ENCODE measurements around the gene PARP6. TPM values are rescaled to one million over a fixed set of nuclear protein-coding genes. Genes with fewer than 3 reads are reported as not detected.
"Not testable (repeated sequence)": the region's sequence is repeated elsewhere in the genome, so short reads cannot be mapped to it uniquely, and the experiment has no call there.

Gene PARP6
- total and polyA plus RNA-seq, 3 experiments from 2014 or later, result 30.0 to 63.9 (median 59.4) TPM

GRCh38 chr15:72275635-72276325 is 3.4 kb upstream of the PARP6 start:
- POLR2A ChIA-PET; H3K27me3 ChIP-seq (ENCODE audit: insufficient read depth, low read length, poor library complexity, severe bottlenecking): not testable (repeated sequence)
- H3K4me1 Mint-ChIP-seq, result peaks cover 26 to 33% (median 32%) of the 10 kb centered on the region in 3 donors

DNA sequence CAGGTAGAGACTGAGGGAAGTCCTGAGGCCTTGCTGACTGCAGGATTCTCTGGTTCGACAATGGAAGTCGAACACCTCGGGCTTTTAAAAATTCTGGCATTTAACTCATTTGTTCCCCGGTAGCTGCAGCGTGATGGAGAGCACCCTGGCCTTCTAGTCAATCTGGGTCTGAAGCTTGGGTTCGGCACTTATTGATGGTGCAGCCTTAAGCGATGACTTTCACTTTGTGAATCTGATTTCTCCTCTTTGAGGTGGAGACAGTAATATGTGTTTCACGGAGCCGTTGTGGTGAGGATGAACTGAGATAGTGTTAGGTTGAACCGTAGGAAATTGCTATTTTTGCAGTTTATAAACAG is 621 bp upstream of the PARP6 start:
- H3K9me3 ChIP-seq (ENCODE audit: low read length), result no peaks in the 10 kb centered on the region
- ChIA-PET CTCF (interaction anchor here (0.6 to 2.3 kb wide), 13 partner anchors 9 to 75 kb away, joined by 3 to 19 read pairs (median 5); partner anchors contain the start of gene GRAMD2A), POLR2A (interaction anchor here (0.7 to 0.9 kb wide), 2 partner anchors 42 to 103 kb away, joined by 3 to 9 read pairs; partner anchors contain the start of gene PKM)
- Mint-ChIP-seq H3K4me3 (peak overlapping the region; percentile 87 to 96 (median 90)), H3K27ac (peak overlapping the region; percentile 86 to 98 (median 94)), H3K4me1 (peaks cover 38 to 50% (median 48%) of the 10 kb centered on the region in 3 donors), H3K36me3 (peaks cover 0 to 22% (median 2%) of the 10 kb centered on the region in 3 donors), H3K27me3 (no peaks in the 10 kb centered on the region), H3K9me3 (no peaks in the 10 kb centered on the region)
- H3K27ac ChIP-seq (ENCODE audit: low read depth, low read length), result peak overlapping the region; percentile 52
- no peak for DNase-seq
- no peaks in the 10 kb centered on the region for H3K27me3 ChIP-seq (ENCODE audit: insufficient read depth, low read length, poor library complexity, severe bottlenecking)
- H3K4me1 ChIP-seq (ENCODE audit: insufficient read depth, low read length), result peaks cover 33% of the 10 kb centered on the region
- H3K4me3 ChIP-seq (ENCODE audit: low read length), result peak overlapping the region; percentile 75
- H3K36me3 ChIP-seq (ENCODE audit: insufficient read depth, low read length), result peaks cover 5% of the 10 kb centered on the region

More at GRCh38 chr15:72275635-72276325, 3.4 kb upstream of the PARP6 start:
- H3K27ac ChIP-seq (ENCODE audit: low read depth, low read length); H3K9me3 ChIP-seq (ENCODE audit: low read length); H3K9me3 Mint-ChIP-seq; H3K4me3 ChIP-seq (ENCODE audit: low read length); H3K27me3 Mint-ChIP-seq; DNase-seq; H3K36me3 ChIP-seq (ENCODE audit: insufficient read depth, low read length); H3K36me3 Mint-ChIP-seq: not testable (repeated sequence)
- peak overlapping the region in 1 of 7 donors; percentile 75 for H3K4me3 Mint-ChIP-seq
- H3K27ac Mint-ChIP-seq, result peak overlapping the region in 3 of 8 donors; percentile 16 to 28 (median 24)
- H3K4me1 ChIP-seq (ENCODE audit: insufficient read depth, low read length), result peaks cover 29% of the 10 kb centered on the region
- CTCF ChIA-PET, result interaction anchor here (1.6 kb wide), 1 partner anchor 76 kb away, joined by 5 read pairs; no protein-coding TSS in a partner anchor

GRCh38 chr15:72271895-72272212 is 500 bp downstream of the PARP6 start:
- peak overlapping the region; percentile 86 to 91 (median 90) for H3K4me3 Mint-ChIP-seq
- H3K4me1 Mint-ChIP-seq, result peaks cover 38 to 50% (median 48%) of the 10 kb centered on the region in 3 donors
- Histone ChIP-seq H3K9me3 (ENCODE audit: low read length) (no peaks in the 10 kb centered on the region), H3K4me3 (ENCODE audit: low read length) (peak overlapping the region; percentile 69), H3K27me3 (ENCODE audit: insufficient read depth, low read length, poor library complexity, severe bottlenecking) (no peaks in the 10 kb centered on the region), H3K36me3 (ENCODE audit: insufficient read depth, low read length) (peaks cover 12% of the 10 kb centered on the region), H3K27ac (ENCODE audit: low read depth, low read length) (peak overlapping the region; percentile 84), H3K4me1 (ENCODE audit: insufficient read depth, low read length) (peaks cover 33% of the 10 kb centered on the region)
- ChIA-PET CTCF (interaction anchor here (0.9 to 1.1 kb wide), 2 partner anchors 41 to 50 kb away, joined by 3 read pairs; partner anchors contain the start of gene PKM), POLR2A (no interaction called here)
- H3K9me3 Mint-ChIP-seq, result no peaks in the 10 kb centered on the region
- DNase-seq, result peak in 1 of 5 donors; percentile 12
- peaks cover 0 to 32% (median 2%) of the 10 kb centered on the region in 3 donors for H3K36me3 Mint-ChIP-seq
- no peaks in the 10 kb centered on the region for H3K27me3 Mint-ChIP-seq
- H3K27ac Mint-ChIP-seq, result peak overlapping the region; percentile 83 to 96 (median 91)

DNA sequence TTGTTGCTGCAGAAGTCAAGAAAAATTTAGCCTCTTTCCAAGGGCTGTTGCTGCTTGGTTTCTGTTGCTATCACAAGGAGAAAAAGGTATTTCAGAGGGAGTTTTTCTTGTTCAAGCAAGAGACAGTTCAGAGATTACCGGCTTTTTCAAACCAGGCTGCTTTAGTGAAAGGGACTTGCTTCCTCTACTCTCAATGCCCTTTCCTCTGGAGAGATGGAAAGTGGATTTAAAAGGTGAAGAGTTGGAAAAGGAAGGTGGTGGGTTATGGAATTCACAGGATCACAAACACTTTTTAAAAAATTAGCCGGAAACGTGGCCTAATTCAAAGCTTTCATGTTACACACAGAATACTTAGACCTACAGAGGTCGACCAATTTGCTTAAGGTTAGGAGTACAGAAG is 1.1 kb downstream of the PARP6 start:
- Mint-ChIP-seq H3K27me3 (no peaks in the 10 kb centered on the region), H3K4me1 (peaks cover 38 to 50% (median 48%) of the 10 kb centered on the region in 3 donors), H3K4me3 (peak overlapping the region; percentile 86 to 91 (median 90)), H3K36me3 (peaks cover 0 to 38% (median 2%) of the 10 kb centered on the region in 3 donors), H3K27ac (peak overlapping the region; percentile 29 to 96 (median 91)), H3K9me3 (no peaks in the 10 kb centered on the region)
- DNase-seq, result no peak
- Histone ChIP-seq H3K36me3 (ENCODE audit: insufficient read depth, low read length) (peaks cover 16% of the 10 kb centered on the region), H3K27ac (ENCODE audit: low read depth, low read length) (no peak overlapping the region), H3K4me3 (ENCODE audit: low read length) (peak overlapping the region; percentile 69), H3K9me3 (ENCODE audit: low read length) (no peaks in the 10 kb centered on the region), H3K4me1 (ENCODE audit: insufficient read depth, low read length) (peaks cover 33% of the 10 kb centered on the region), H3K27me3 (ENCODE audit: insufficient read depth, low read length, poor library complexity, severe bottlenecking) (no peaks in the 10 kb centered on the region)
- POLR2A ChIA-PET, result no interaction called here
- CTCF ChIA-PET, result interaction anchor here (0.9 to 1.1 kb wide), 3 partner anchors 41 to 49 kb away, joined by 3 read pairs; partner anchors contain the start of gene PKM

DNA sequence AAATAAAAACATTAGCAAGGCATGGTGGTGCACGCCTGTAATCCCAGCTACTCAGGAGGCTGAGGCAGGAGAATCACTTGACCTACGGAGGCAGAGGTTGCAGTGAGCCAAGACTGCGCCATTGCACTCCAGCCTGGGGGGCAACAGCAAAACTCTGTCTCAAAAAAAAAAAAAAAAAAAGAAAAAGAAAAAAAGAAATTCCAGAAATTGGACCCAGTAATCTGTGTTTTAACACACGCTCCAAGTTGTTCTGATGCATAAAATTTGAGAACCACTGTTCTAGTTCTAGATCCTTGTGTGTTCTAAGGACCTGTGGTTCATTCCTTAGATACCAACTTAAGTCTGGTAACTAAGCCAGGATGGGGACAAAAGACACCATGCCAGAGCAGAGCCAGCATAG is 2.6 kb downstream of the PARP6 start:
- Mint-ChIP-seq H3K4me3 (peak overlapping the region in 1 of 7 donors; percentile 91), H3K27me3 (no peaks in the 10 kb centered on the region), H3K36me3 (peaks cover 3 to 53% (median 12%) of the 10 kb centered on the region in 3 donors), H3K4me1 (peaks cover 38 to 50% (median 48%) of the 10 kb centered on the region in 3 donors), H3K27ac (peak overlapping the region in 3 of 8 donors; percentile 8 to 86 (median 70)), H3K9me3 (no peaks in the 10 kb centered on the region)
- no peaks in the 10 kb centered on the region for H3K9me3 ChIP-seq (ENCODE audit: low read length)
- H3K27ac ChIP-seq (ENCODE audit: low read depth, low read length), result no peak overlapping the region
- peaks cover 31% of the 10 kb centered on the region for H3K36me3 ChIP-seq (ENCODE audit: insufficient read depth, low read length)
- ChIA-PET CTCF (no interaction called here), POLR2A (no interaction called here)
- H3K27me3 ChIP-seq (ENCODE audit: insufficient read depth, low read length, poor library complexity, severe bottlenecking), result no peaks in the 10 kb centered on the region
- peaks cover 33% of the 10 kb centered on the region for H3K4me1 ChIP-seq (ENCODE audit: insufficient read depth, low read length)
- H3K4me3 ChIP-seq (ENCODE audit: low read length), result no peak overlapping the region
- no peak for DNase-seq

DNA sequence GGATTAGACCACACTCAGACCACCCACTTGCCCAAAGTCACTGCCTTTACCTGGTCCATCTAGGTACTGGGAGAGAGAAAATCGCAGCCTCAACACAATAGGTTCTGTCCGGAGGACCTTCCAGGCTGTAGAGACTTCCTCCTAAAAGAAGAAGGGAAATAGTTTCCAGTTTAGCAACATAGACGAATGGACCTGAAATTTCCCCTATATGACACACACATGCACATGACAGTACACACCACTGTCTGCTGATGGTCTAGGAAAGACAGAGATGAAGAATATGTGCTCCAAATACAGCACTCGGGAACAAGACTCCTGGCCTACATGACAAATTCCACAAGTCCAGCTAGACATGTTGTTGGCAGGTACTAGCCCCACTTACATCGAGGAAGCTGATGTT is 7.3 kb downstream of the PARP6 start:
- H3K36me3 Mint-ChIP-seq, result peaks cover 14 to 91% (median 45%) of the 10 kb centered on the region in 3 donors
- ChIA-PET POLR2A (interaction anchor here (0.6 kb wide), 1 partner anchor 406 kb away, joined by 3 read pairs; no protein-coding TSS in a partner anchor), CTCF (interaction anchor here (1.1 kb wide), 1 partner anchor 38 kb away, joined by 3 read pairs; no protein-coding TSS in a partner anchor)
- no peak overlapping the region for H3K4me3 Mint-ChIP-seq
- no peaks in the 10 kb centered on the region for H3K9me3 Mint-ChIP-seq
- H3K4me1 Mint-ChIP-seq, result peaks cover 4 to 10% (median 8%) of the 10 kb centered on the region in 3 donors
- no peak overlapping the region for H3K4me3 ChIP-seq (ENCODE audit: low read length)
- H3K27ac ChIP-seq (ENCODE audit: low read depth, low read length), result no peak overlapping the region
- H3K27me3 Mint-ChIP-seq, result no peaks in the 10 kb centered on the region
- H3K4me1 ChIP-seq (ENCODE audit: insufficient read depth, low read length), result no peaks in the 10 kb centered on the region
- no peaks in the 10 kb centered on the region for H3K27me3 ChIP-seq (ENCODE audit: insufficient read depth, low read length, poor library complexity, severe bottlenecking)
- no peak overlapping the region for H3K27ac Mint-ChIP-seq
- peaks cover 74% of the 10 kb centered on the region for H3K36me3 ChIP-seq (ENCODE audit: insufficient read depth, low read length)
- no peak for DNase-seq
- no peaks in the 10 kb centered on the region for H3K9me3 ChIP-seq (ENCODE audit: low read length)

DNA sequence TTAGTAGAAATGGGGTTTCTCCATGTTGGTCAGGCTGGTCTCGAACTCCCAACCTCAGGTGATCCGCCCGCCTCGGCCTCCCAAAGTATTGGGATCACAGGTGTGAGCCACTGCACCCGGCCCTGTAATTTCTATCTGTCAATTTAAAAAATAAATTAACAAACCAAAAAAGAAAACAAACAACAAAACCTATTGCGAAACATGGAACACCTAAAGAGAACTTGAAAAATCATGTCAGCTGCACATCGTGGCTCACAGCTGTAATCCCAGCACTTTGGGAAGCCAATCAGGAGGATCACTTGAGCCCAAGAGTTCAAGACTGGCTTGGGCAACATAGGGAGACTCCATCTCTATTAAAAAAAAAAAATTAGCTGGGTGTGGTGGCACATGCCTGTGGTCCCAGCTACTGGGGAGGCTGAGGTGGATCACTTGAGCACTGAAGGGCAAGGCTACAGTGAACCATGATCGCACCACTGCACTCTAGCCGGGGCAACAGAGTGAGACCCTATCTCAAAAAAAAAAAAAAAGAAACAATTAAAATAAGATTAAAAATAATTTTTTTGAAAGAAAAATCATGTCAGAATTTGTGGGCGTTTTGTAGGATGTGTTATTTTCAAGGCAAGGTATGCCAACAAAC is 19.6 kb downstream of the PARP6 start:
- Histone ChIP-seq H3K27ac (ENCODE audit: low read depth, low read length) (no peak overlapping the region), H3K36me3 (ENCODE audit: insufficient read depth, low read length) (peaks cover 52% of the 10 kb centered on the region), H3K9me3 (ENCODE audit: low read length) (no peaks in the 10 kb centered on the region), H3K27me3 (ENCODE audit: insufficient read depth, low read length, poor library complexity, severe bottlenecking) (no peaks in the 10 kb centered on the region), H3K4me1 (ENCODE audit: insufficient read depth, low read length) (no peaks in the 10 kb centered on the region), H3K4me3 (ENCODE audit: low read length) (no peak overlapping the region)
- CTCF ChIA-PET, result no interaction called here
- Mint-ChIP-seq H3K4me3 (no peak overlapping the region), H3K9me3 (no peaks in the 10 kb centered on the region), H3K27ac (no peak overlapping the region), H3K4me1 (no peaks in the 10 kb centered on the region), H3K27me3 (no peaks in the 10 kb centered on the region), H3K36me3 (peaks cover 0 to 95% (median 34%) of the 10 kb centered on the region in 3 donors)
- DNase-seq, result no peak
- POLR2A ChIA-PET, result no interaction called here
